Stimulated activated CD4-positive, alpha-beta T cell treated with anti-CD3 and anti-CD28 coated beads, TNF-alpha, amount 100 ng/mL, for 24 hours (primary cell): ENCODE data around the gene CHD3.
"Not testable (repeated sequence)": the region's sequence is repeated elsewhere in the genome, so short reads cannot be mapped to it uniquely, and the experiment has no call there.

Experiments
- DNase-seq, 3 experiments: peaks; one replicate each; pipeline ENCODE4 v3.0.0-alpha.2; 2020; ENCODE audit warnings: low read depth in 3 of 3

Gene CHD3

GRCh38 chr17:7931709-7932482 is 43.3 kb downstream of the CHD3 start, which contains the start of the genes CNTROB and TRAPPC1:
CNTROB (plus strand) TSS chr17:7932206; CDS start chr17:7933080, 874 bp downstream.
TRAPPC1 (minus strand) TSS chr17:7931946; CDS start chr17:7931829, 117 bp downstream.
- DNase-seq = peak; percentile 99

- peak in 1 of 3 experiments; percentile 12 for DNase-seq
Measured at GRCh38 chr17:7932483-7932891, 43.9 kb downstream of the CHD3 start.

- peak in 1 of 3 experiments; percentile 14 for DNase-seq
Measured at GRCh38 chr17:7932949-7933348, 44.4 kb downstream of the CHD3 start.

GRCh38 chr17:7935859-7936258 is 47.3 kb downstream of the CHD3 start:
- DNase-seq = no peak

- DNase-seq = no peak
Measured at GRCh38 chr17:7940034-7940433, 51.4 kb downstream of the CHD3 start.

GRCh38 chr17:7940743-7941142 is 52.2 kb downstream of the CHD3 start:
- DNase-seq = no peak

- DNase-seq = no peak
Measured at GRCh38 chr17:7943291-7943690, 54.7 kb downstream of the CHD3 start.

- DNase-seq = no peak
Measured at GRCh38 chr17:7944326-7944725, 55.7 kb downstream of the CHD3 start.

- DNase-seq = no peak
Measured at GRCh38 chr17:7945651-7946050, 57.1 kb downstream of the CHD3 start.

GRCh38 chr17:7946441-7946840 is 57.9 kb downstream of the CHD3 start:
- no peak for DNase-seq

- no peak for DNase-seq
Measured at GRCh38 chr17:7947651-7948050, 59.1 kb downstream of the CHD3 start.

- no peak for DNase-seq
Measured at GRCh38 chr17:7950578-7950977, 62.0 kb downstream of the CHD3 start.

GRCh38 chr17:7951143-7951792 is 62.7 kb downstream of the CHD3 start:
- peak in 1 of 3 experiments; percentile 48 for DNase-seq

GRCh38 chr17:7953266-7953665 is 64.7 kb downstream of the CHD3 start:
- DNase-seq = not testable (repeated sequence)

- DNase-seq = no peak
Measured at GRCh38 chr17:7955414-7956227, 67.0 kb downstream of the CHD3 start.

GRCh38 chr17:7956228-7956965 is 67.8 kb downstream of the CHD3 start:
- no peak for DNase-seq

GRCh38 chr17:7959503-7960253 is 71.1 kb downstream of the CHD3 start:
- DNase-seq = no peak

- no peak for DNase-seq
Measured at GRCh38 chr17:7961421-7961820, 72.8 kb downstream of the CHD3 start.
